T-helper 2 cell treated with Interferon-gamma antibody and Interleukin-4, amounts not matched to agents 5 μg/mL and 100 μg/mL, for 36 hours (primary cell): Measurements from ENCODE around the gene SIK3.

Experiments used
- DNase-seq: peaks from one replicate; pipeline ENCODE4 v3.0.0; 2021; ENCODE audit warnings: low spot score
- H3K27ac Mint-ChIP-seq: one replicate; pipeline ENCODE4 v1.8.0; 2021; ENCODE audit warnings: mild to moderate bottlenecking, mixed read lengths
- H3K27me3 Mint-ChIP-seq: one replicate; pipeline ENCODE4 v1.8.0; 2021; ENCODE audit warnings: low read depth, mixed read lengths
- H3K36me3 Mint-ChIP-seq: one replicate; pipeline ENCODE4 v1.8.0; 2021; ENCODE audit warnings: low read depth, mixed read lengths
- H3K4me1 Mint-ChIP-seq: one replicate; pipeline ENCODE4 v1.8.0; 2021; ENCODE audit warnings: low read depth, mixed read lengths
- H3K4me3 Mint-ChIP-seq: one replicate; pipeline ENCODE4 v1.8.0; 2022; ENCODE audit warnings: mild to moderate bottlenecking, moderate library complexity, mixed read lengths
- H3K9me3 Mint-ChIP-seq: one replicate; pipeline ENCODE4 v1.8.0; 2021; ENCODE audit warnings: mixed read lengths

Gene SIK3

GRCh38 chr11:117076941-117077691 is 21.1 kb downstream of the SIK3 start:
- Mint-ChIP-seq H3K27ac (no peak overlapping the region), H3K4me1 (peaks cover 36% of the 10 kb centered on the region), H3K4me3 (no peak overlapping the region), H3K27me3 (no peaks in the 10 kb centered on the region), H3K36me3 (peaks cover 2% of the 10 kb centered on the region), H3K9me3 (no peaks in the 10 kb centered on the region)
- DNase-seq = no peak

GRCh38 chr11:117075186-117075585 is 23.0 kb downstream of the SIK3 start:
- H3K27me3 Mint-ChIP-seq = no peaks in the 10 kb centered on the region
- H3K9me3 Mint-ChIP-seq = no peaks in the 10 kb centered on the region
- no peak overlapping the region for H3K4me3 Mint-ChIP-seq
- no peak overlapping the region for H3K27ac Mint-ChIP-seq
- H3K36me3 Mint-ChIP-seq = peaks cover 2% of the 10 kb centered on the region
- peaks cover 35% of the 10 kb centered on the region for H3K4me1 Mint-ChIP-seq
- DNase-seq = no peak

GRCh38 chr11:117074119-117074518 is 24.1 kb downstream of the SIK3 start:
- H3K9me3 Mint-ChIP-seq = no peaks in the 10 kb centered on the region
- H3K4me1 Mint-ChIP-seq = peaks cover 36% of the 10 kb centered on the region
- no peaks in the 10 kb centered on the region for H3K27me3 Mint-ChIP-seq
- DNase-seq = no peak
- peaks cover 2% of the 10 kb centered on the region for H3K36me3 Mint-ChIP-seq
- H3K4me3 Mint-ChIP-seq = no peak overlapping the region
- no peak overlapping the region for H3K27ac Mint-ChIP-seq

GRCh38 chr11:117073539-117073938 is 24.7 kb downstream of the SIK3 start:
- Mint-ChIP-seq H3K9me3 (no peaks in the 10 kb centered on the region), H3K4me1 (peaks cover 34% of the 10 kb centered on the region), H3K4me3 (no peak overlapping the region), H3K27ac (no peak overlapping the region), H3K36me3 (peaks cover 2% of the 10 kb centered on the region), H3K27me3 (no peaks in the 10 kb centered on the region)
- DNase-seq = no peak

GRCh38 chr11:117072517-117073461 is 25.4 kb downstream of the SIK3 start:
- no peak overlapping the region for H3K27ac Mint-ChIP-seq
- peaks cover 30% of the 10 kb centered on the region for H3K4me1 Mint-ChIP-seq
- H3K27me3 Mint-ChIP-seq = no peaks in the 10 kb centered on the region
- no peaks in the 10 kb centered on the region for H3K9me3 Mint-ChIP-seq
- DNase-seq = peak; percentile 39
- H3K4me3 Mint-ChIP-seq = no peak overlapping the region
- no peaks in the 10 kb centered on the region for H3K36me3 Mint-ChIP-seq

GRCh38 chr11:117071344-117071787 is 26.9 kb downstream of the SIK3 start:
- H3K4me3 Mint-ChIP-seq = no peak overlapping the region

GRCh38 chr11:117070016-117070415 is 28.2 kb downstream of the SIK3 start:
- no peak overlapping the region for H3K27ac Mint-ChIP-seq
- no peak for DNase-seq
- no peaks in the 10 kb centered on the region for H3K36me3 Mint-ChIP-seq
- H3K4me3 Mint-ChIP-seq = no peak overlapping the region
- no peaks in the 10 kb centered on the region for H3K9me3 Mint-ChIP-seq
- peaks cover 21% of the 10 kb centered on the region for H3K4me1 Mint-ChIP-seq
- no peaks in the 10 kb centered on the region for H3K27me3 Mint-ChIP-seq

More at GRCh38 chr11:117071344-117071787, 26.9 kb downstream of the SIK3 start:
- no peak overlapping the region for H3K27ac Mint-ChIP-seq
- DNase-seq = no peak
- H3K9me3 Mint-ChIP-seq = no peaks in the 10 kb centered on the region
- peaks cover 24% of the 10 kb centered on the region for H3K4me1 Mint-ChIP-seq
- no peaks in the 10 kb centered on the region for H3K36me3 Mint-ChIP-seq
- H3K27me3 Mint-ChIP-seq = no peaks in the 10 kb centered on the region

GRCh38 chr11:117068303-117068860 is 29.8 kb downstream of the SIK3 start:
- Mint-ChIP-seq H3K9me3 (no peaks in the 10 kb centered on the region), H3K36me3 (no peaks in the 10 kb centered on the region), H3K4me1 (peaks cover 23% of the 10 kb centered on the region)

GRCh38 chr11:117066959-117067358 is 31.3 kb downstream of the SIK3 start:
- Mint-ChIP-seq H3K9me3 (no peaks in the 10 kb centered on the region), H3K36me3 (no peaks in the 10 kb centered on the region), H3K4me1 (peaks cover 20% of the 10 kb centered on the region), H3K4me3 (no peak overlapping the region), H3K27ac (no peak overlapping the region), H3K27me3 (no peaks in the 10 kb centered on the region)
- DNase-seq = no peak

More at GRCh38 chr11:117068303-117068860, 29.8 kb downstream of the SIK3 start:
- no peak for DNase-seq
- H3K4me3 Mint-ChIP-seq = no peak overlapping the region
- H3K27me3 Mint-ChIP-seq = no peaks in the 10 kb centered on the region
- H3K27ac Mint-ChIP-seq = no peak overlapping the region

GRCh38 chr11:117064275-117064674 is 34.0 kb downstream of the SIK3 start:
- no peaks in the 10 kb centered on the region for H3K36me3 Mint-ChIP-seq
- peak overlapping the region; percentile 6 for H3K27ac Mint-ChIP-seq
- peaks cover 30% of the 10 kb centered on the region for H3K4me1 Mint-ChIP-seq
- H3K27me3 Mint-ChIP-seq = no peaks in the 10 kb centered on the region
- no peaks in the 10 kb centered on the region for H3K9me3 Mint-ChIP-seq
- no peak overlapping the region for H3K4me3 Mint-ChIP-seq
- DNase-seq = no peak

GRCh38 chr11:117062498-117062897 is 35.7 kb downstream of the SIK3 start:
- DNase-seq = peak; percentile 46
- Mint-ChIP-seq H3K36me3 (no peaks in the 10 kb centered on the region), H3K9me3 (no peaks in the 10 kb centered on the region), H3K27me3 (no peaks in the 10 kb centered on the region), H3K27ac (no peak overlapping the region), H3K4me1 (peaks cover 35% of the 10 kb centered on the region), H3K4me3 (no peak overlapping the region)

GRCh38 chr11:117061256-117061655 is 37.0 kb downstream of the SIK3 start:
- peaks cover 35% of the 10 kb centered on the region for H3K4me1 Mint-ChIP-seq
- no peak overlapping the region for H3K4me3 Mint-ChIP-seq
- H3K9me3 Mint-ChIP-seq = no peaks in the 10 kb centered on the region
- no peak for DNase-seq
- H3K36me3 Mint-ChIP-seq = peaks cover 1% of the 10 kb centered on the region
- no peaks in the 10 kb centered on the region for H3K27me3 Mint-ChIP-seq
- H3K27ac Mint-ChIP-seq = no peak overlapping the region

- no peak overlapping the region for H3K4me3 Mint-ChIP-seq
- DNase-seq = no peak
Measured at GRCh38 chr11:117059611-117060148, 38.5 kb downstream of the SIK3 start.

More at GRCh38 chr11:117059611-117060148, 38.5 kb downstream of the SIK3 start:
- Mint-ChIP-seq H3K4me1 (peaks cover 34% of the 10 kb centered on the region), H3K9me3 (no peaks in the 10 kb centered on the region), H3K36me3 (peaks cover 1% of the 10 kb centered on the region), H3K27ac (no peak overlapping the region), H3K27me3 (no peaks in the 10 kb centered on the region)
